Adrenal gland (tissue), 12 donors: Measurements from ENCODE around the gene PSD. TPM values are rescaled to one million over a fixed set of nuclear protein-coding genes. Genes with fewer than 3 reads are reported as not detected.

Experiments used
- DNase-seq, 7 donors: peaks; one replicate each; pipeline ENCODE4 v3.0.0-alpha.2; 2019 to 2020
- H3K27ac ChIP-seq, 5 donors: fragments of 200-600 bp; sonication (generic) in 4 of 5; 1 replicate in 3 of 5; 2 replicates in 2 of 5; pipeline versions ENCODE4 v1.5.1 to v1.8.0; 2016 to 2020; ENCODE audit warnings: mild to moderate bottlenecking in 1 of 5
- H3K27me3 ChIP-seq: fragments of 200-600 bp; 2 replicates; pipeline ENCODE4 v1.8.0; 2021
- H3K36me3 ChIP-seq, 2 donors: fragments of 200-600 bp; replicated peaks in 1 of 2; 1 replicate in 1 of 2; 2 replicates in 1 of 2; pipeline versions ENCODE4 v1.5.1 to v1.8.0; 2018 to 2022
- H3K4me1 ChIP-seq, 2 donors: fragments of 200-600 bp; replicated peaks in 1 of 2; 1 replicate in 1 of 2; 2 replicates in 1 of 2; pipeline versions ENCODE4 v1.5.1 to v1.8.0; 2018 to 2021
- H3K4me3 ChIP-seq, 4 donors: fragments of 200-600 bp; sonication (generic) in 3 of 4; one replicate each; pipeline ENCODE4 v1.5.1; 2016 to 2018
- H3K9me3 ChIP-seq, 3 donors: fragments of 200-600 bp; sonication (generic) in 1 of 3; replicated peaks in 1 of 3; 1 replicate in 2 of 3; 2 replicates in 1 of 3; pipeline versions ENCODE4 v1.5.1 to v1.8.0; 2016 to 2021
- POLR2A ChIP-seq, 2 donors: fragments of 450-650 bp; IDR thresholded peaks; one replicate each; pipeline ENCODE4 v1.6.1; 2017; ENCODE audit warnings: antibody characterized with exemption in 2 of 2, mild to moderate bottlenecking in 2 of 2, moderate library complexity in 1 of 2
- WGBS, 4 donors: extraction: QIAGEN DNeasy Blood & Tissue Kit in 2 of 4; methylation state at CpG; one replicate each; pipeline versions ENCODE4 v1.1.5 to v1.1.7; 2013 to 2017; 5-methylcytosine and 5-hydroxymethylcytosine counted together
- intact Hi-C, 2 donors: fragments of 100-400 bp; cut with DNase I; formaldehyde crosslinking; loops; one replicate each; pipeline versions ENCODE4 v1.14.1 to v1.15.0; 2022 to 2023
- polyA plus RNA-seq, 3 donors: library from polyadenylated mRNA; stranded (reverse); fragments of 200-250 nt in 2 of 3; fragments of 350-450 nt in 1 of 3; fragmentation: Illumina TruSeq in 1 of 3; extraction: RNeasy Lipid Tissue Mini Kit (QIAGEN cat#74804) in 1 of 3; gene quantifications; one replicate each; pipeline ENCODE4 v1.2.3, GENCODE V29; 2013 to 2014
- total RNA-seq, 9 donors: library from RNA; depleted of rRNA in 4 of 9; stranded (reverse); fragments of >200 nt in 4 of 9; fragments of 120-200 nt in 1 of 9; fragmentation: NEBNext Ultra II Directional in 1 of 9; extraction: Animal tissue kit (Norgen Biotek cat#: 25700) in 1 of 9; gene quantifications; one replicate each; pipeline versions ENCODE4 v1.1.0 to v1.2.4, GENCODE V29; 2013 to 2023
- TF ChIP-seq, protein P1 (sequence below), 6 experiments: fragments of 450-650 bp in 4 of 6; fragments of 200-600 bp in 2 of 6; sonication (generic) in 1 of 6; IDR thresholded peaks; 1 replicate in 5 of 6; 2 replicates in 1 of 6; pipeline versions ENCODE4 v1.5.1 to v1.8.0; 2016 to 2021; ENCODE audit warnings: antibody characterized with exemption in 6 of 6, mild to moderate bottlenecking in 2 of 6, moderate library complexity in 1 of 6
- donor health status: healthy with polysubstance abuse.
- donor health status: Bipolar disorder and iron deficiency.
- donor health status: DM: yes; HTN: yes; CAD: no.
- donor health status: DM: no; HTN: no; CAD: no.
- donor health status: DM: no; HTN: no; CAD: no.
- donor health status: DM: yes; HTN: yes; CAD: no.

The PSD gene
- total and polyA plus RNA-seq, 12 donors = 0.54 to 43.7 (median 9.4) TPM; not detected in 1

DNA sequence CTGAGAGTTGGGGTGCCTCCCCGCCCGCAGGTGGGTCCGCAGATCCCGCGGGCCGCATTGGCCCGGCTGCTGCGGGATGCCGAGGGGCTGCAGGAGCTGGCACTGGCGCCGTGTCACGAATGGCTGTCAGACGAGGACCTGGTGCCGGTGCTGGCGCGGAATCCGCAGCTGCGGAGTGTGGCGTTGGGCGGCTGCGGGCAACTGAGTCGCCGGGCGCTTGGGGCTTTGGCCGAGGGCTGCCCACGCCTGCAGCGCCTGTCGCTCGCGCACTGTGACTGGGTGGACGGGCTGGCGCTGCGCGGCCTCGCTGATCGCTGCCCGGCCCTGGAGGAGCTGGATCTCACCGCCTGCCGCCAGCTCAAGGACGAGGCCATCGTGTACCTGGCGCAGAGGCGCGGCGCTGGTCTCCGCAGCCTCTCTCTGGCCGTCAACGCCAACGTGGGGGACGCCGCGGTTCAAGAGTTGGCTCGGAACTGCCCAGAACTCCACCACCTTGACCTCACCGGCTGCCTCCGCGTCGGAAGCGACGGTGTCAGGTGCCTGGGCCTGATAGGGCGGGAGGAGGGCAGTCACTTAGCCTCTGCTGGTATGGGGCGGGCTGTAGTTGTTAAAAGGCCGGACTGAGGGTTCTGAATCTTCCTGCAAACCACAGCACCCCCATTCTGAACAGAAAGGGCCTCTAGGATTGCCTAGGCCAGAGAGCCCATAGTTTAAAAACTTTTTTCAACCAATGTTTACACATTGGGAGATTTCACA lies 3.4 kb upstream of the PSD start:
- intact Hi-C loops = no loop called here
- Histone ChIP-seq H3K27me3 (no peaks in the 10 kb centered on the region), H3K36me3 (peaks cover 0 to 20% of the 10 kb centered on the region in 2 donors), H3K4me1 (peaks cover 28 to 33% of the 10 kb centered on the region in 2 donors), H3K9me3 (no peaks in the 10 kb centered on the region), H3K4me3 (peak overlapping the region; percentile 68 to 98 (median 96)), H3K27ac (peak overlapping the region; percentile 72 to 96 (median 86))
- TF ChIP-seq, protein P1, sequence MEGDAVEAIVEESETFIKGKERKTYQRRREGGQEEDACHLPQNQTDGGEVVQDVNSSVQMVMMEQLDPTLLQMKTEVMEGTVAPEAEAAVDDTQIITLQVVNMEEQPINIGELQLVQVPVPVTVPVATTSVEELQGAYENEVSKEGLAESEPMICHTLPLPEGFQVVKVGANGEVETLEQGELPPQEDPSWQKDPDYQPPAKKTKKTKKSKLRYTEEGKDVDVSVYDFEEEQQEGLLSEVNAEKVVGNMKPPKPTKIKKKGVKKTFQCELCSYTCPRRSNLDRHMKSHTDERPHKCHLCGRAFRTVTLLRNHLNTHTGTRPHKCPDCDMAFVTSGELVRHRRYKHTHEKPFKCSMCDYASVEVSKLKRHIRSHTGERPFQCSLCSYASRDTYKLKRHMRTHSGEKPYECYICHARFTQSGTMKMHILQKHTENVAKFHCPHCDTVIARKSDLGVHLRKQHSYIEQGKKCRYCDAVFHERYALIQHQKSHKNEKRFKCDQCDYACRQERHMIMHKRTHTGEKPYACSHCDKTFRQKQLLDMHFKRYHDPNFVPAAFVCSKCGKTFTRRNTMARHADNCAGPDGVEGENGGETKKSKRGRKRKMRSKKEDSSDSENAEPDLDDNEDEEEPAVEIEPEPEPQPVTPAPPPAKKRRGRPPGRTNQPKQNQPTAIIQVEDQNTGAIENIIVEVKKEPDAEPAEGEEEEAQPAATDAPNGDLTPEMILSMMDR (IDR thresholded peaks at IDR 0.05) = no peak
- TF ChIP-seq POLR2A (IDR thresholded peaks at IDR 0.05) = peak; percentile 30 to 69
- 0 to 1% (median 0%) methylated on average over 4 to 62 of the region's 62 CpGs for WGBS, 4 donors
- DNase-seq = peak; percentile 65 to 78 (median 75)

DNA sequence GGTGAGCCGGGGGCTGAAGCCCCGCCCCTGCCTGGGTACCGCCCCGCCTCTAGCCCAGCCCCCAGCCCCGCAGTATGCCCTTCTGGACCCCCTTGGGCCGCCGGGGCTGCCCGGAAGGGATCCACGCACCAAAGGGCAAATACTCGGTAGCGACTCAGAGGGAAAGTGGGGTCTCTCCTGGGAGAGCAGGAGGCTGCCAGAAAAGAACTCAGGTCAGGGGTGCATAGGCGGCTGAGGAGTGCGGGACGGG lies 2.8 kb upstream of the PSD start:
- Histone ChIP-seq H3K36me3 (peaks cover 0 to 20% of the 10 kb centered on the region in 2 donors), H3K4me3 (peak overlapping the region; percentile 68 to 98 (median 96)), H3K27ac (peak overlapping the region; percentile 72 to 96 (median 86)), H3K4me1 (peaks cover 28 to 32% of the 10 kb centered on the region in 2 donors), H3K27me3 (no peaks in the 10 kb centered on the region), H3K9me3 (no peaks in the 10 kb centered on the region)
- WGBS, 4 donors = 0 to 4% (median 0%) methylated on average over 2 to 14 of the region's 14 CpGs
- TF ChIP-seq, protein P1 (IDR thresholded peaks at IDR 0.05) = no peak
- no peak for TF ChIP-seq POLR2A (IDR thresholded peaks at IDR 0.05)
- intact Hi-C loops = no loop called here
- DNase-seq = no peak

DNA sequence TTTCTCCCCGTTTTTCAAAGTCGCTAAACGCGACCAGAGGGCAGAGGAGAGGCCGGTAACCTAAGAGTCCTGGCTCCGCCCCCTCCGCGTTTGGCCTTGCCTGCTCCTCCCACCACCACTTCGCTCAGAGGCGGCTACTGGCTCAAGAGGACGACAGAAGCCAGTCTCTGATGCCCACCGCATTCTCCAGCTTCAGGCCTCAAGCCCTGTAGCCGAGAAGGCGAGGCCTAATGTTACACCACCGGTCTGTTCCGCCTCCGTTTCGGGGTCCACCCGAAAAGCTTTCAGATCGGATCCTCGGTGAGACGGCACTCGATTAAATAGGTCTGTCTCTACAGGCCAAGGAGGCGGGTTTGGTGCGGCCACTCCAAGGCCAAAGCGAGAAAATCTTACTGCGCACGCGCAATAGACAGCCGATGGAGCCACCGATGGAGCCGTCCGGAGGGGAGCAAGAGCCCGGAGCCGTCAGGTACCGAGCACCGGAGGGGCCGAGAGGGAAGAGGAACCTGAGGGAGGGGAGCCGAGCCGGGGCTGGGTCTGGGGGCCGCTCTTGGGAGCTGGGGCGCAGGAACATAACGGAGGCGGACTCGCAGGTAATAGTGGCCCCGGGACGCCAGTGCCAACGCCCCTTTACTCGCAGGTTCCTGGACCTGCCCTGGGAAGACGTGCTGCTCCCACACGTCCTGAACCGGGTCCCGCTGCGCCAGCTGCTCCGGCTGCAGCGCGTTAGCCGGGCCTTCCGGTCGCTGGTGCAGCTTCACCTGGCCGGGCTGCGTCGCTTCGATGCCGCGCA lies 2.3 kb upstream of the PSD start, which contains the start of gene FBXL15:
TSS of gene FBXL15 (plus strand) at position 123 of the 793 bp plus-strand sequence. CDS start at position 417, 294 bp downstream.
- Histone ChIP-seq H3K27ac (peak within 1 kb of the TSS; percentile 72 to 96 (median 86)), H3K27me3 (peaks cover 2% of the 10 kb centered on the region), H3K36me3 (peaks cover 0 to 20% of the 10 kb centered on the region in 2 donors), H3K9me3 (no peaks in the 10 kb centered on the region), H3K4me1 (peaks cover 28 to 32% of the 10 kb centered on the region in 2 donors), H3K4me3 (peak within 1 kb of the TSS; percentile 68 to 98 (median 96))
- TF ChIP-seq, protein P1 (IDR thresholded peaks at IDR 0.05) = no peak
- TF ChIP-seq POLR2A (IDR thresholded peaks at IDR 0.05) = peak; percentile 32 to 61
- WGBS, 4 donors = 0 to 1% (median 0%) methylated on average over 10 to 66 of the region's 66 CpGs
- DNase-seq = peak; percentile 96 to 99 (median 98)
- intact Hi-C loops = no loop called here

DNA sequence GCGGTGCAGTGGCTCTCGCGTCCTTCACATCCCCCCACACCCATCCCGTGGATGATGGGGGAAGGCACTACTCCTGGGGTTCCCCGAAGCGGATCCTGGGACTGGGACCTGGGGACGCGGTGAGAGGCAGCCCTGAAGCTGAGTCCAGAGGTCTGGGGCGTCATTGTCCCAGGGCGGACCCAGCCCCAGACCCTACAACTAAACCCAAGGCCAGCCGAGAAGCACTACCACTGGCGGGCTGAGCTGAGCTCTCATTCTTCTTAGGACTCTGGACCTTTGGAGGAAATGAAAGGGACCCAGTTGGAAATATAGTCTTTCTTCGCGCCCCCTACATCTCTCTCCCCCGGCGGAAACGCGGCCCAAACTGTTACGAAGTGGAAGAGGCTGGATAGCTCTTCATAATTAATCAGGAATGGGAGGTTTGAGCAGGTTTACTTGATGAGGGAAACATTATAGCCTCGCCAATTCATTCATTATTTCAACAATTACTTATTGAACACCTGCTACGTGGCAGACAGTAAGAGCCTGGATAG lies 1.7 kb upstream of the PSD start:
- 0 to 3% (median 1%) methylated on average over 13 to 21 of the region's 21 CpGs for WGBS, 4 donors
- H3K4me1 ChIP-seq = peaks cover 28 to 32% of the 10 kb centered on the region in 2 donors
- peak in 3 of 7 donors; percentile 19 to 63 (median 37) for DNase-seq
- H3K27me3 ChIP-seq = peaks cover 4% of the 10 kb centered on the region
- intact Hi-C loops = no loop called here
- H3K27ac ChIP-seq = peak overlapping the region; percentile 72 to 96 (median 86)
- TF ChIP-seq POLR2A (IDR thresholded peaks at IDR 0.05) = peak in 1 of 2 donors; percentile 40
- TF ChIP-seq, protein P1 (IDR thresholded peaks at IDR 0.05) = no peak
- no peaks in the 10 kb centered on the region for H3K9me3 ChIP-seq
- peaks cover 0 to 20% of the 10 kb centered on the region in 2 donors for H3K36me3 ChIP-seq
- peak overlapping the region in 2 of 4 donors; percentile 96 for H3K4me3 ChIP-seq
